Measurements from ENCODE around the gene CDC42SE1. TPM values are rescaled to one million over a fixed set of nuclear protein-coding genes. Genes with fewer than 3 reads are reported as not detected.
"Not testable (repeated sequence)": the region's sequence is repeated elsewhere in the genome, so short reads cannot be mapped to it uniquely, and the experiment has no call there.

The CDC42SE1 gene
- 111 and 115 TPM in 2 replicates for total RNA-seq
- long read RNA-seq, transcript CDC42SE1-201 (5 exons, 3,045 nt) = major isoform, 37 of 57 reads
- long read RNA-seq, partial matches to known transcripts = 5 of 57 reads
- long read RNA-seq, other reads (novel, unspliced or antisense) = 11 of 57 reads

- Mint-ChIP-seq H3K4me3 (peak within 1 kb of the TSS; percentile 98), H3K9me3 (no peaks in the 10 kb centered on the region), H3K27me3 (ENCODE audit: low read depth) (no peaks in the 10 kb centered on the region), H3K36me3 (ENCODE audit: low read depth) (peaks cover 20% of the 10 kb centered on the region), H3K27ac (ENCODE audit: unreplicated experiment) (peak within 1 kb of the TSS; percentile 98), H3K4me1 (peaks cover 60% of the 10 kb centered on the region)
- TF ChIP-seq CTCF (conservative IDR thresholded peaks at IDR 0.05) = peak; percentile 76
- DNase-seq (ENCODE audit: low read depth, low spot score) = peak; percentile 80
Measured at GRCh38 chr1:151059109-151060006, at the start of gene CDC42SE1. Gene CDC42SE1, minus strand, starts transcription at chr1:151059622. Its CDS starts 3,892 bp downstream, at chr1:151055730.

- Mint-ChIP-seq H3K9me3 (no peaks in the 10 kb centered on the region), H3K36me3 (ENCODE audit: low read depth) (no peaks in the 10 kb centered on the region), H3K27ac (ENCODE audit: unreplicated experiment) (no peak overlapping the region), H3K4me3 (no peak overlapping the region), H3K27me3 (ENCODE audit: low read depth) (no peaks in the 10 kb centered on the region), H3K4me1 (peaks cover 7% of the 10 kb centered on the region)
- TF ChIP-seq CTCF (conservative IDR thresholded peaks at IDR 0.05) = no peak
- DNase-seq (ENCODE audit: low read depth, low spot score) = no peak
Measured at GRCh38 chr1:151108331-151108730, 48.9 kb upstream of the CDC42SE1 start.

- peaks cover 7% of the 10 kb centered on the region for H3K4me1 Mint-ChIP-seq
- no peaks in the 10 kb centered on the region for H3K9me3 Mint-ChIP-seq
- H3K36me3 Mint-ChIP-seq (ENCODE audit: low read depth) = no peaks in the 10 kb centered on the region
- no peak overlapping the region for H3K4me3 Mint-ChIP-seq
- TF ChIP-seq CTCF (conservative IDR thresholded peaks at IDR 0.05) = no peak
- H3K27me3 Mint-ChIP-seq (ENCODE audit: low read depth) = no peaks in the 10 kb centered on the region
- no peak overlapping the region for H3K27ac Mint-ChIP-seq (ENCODE audit: unreplicated experiment)
- DNase-seq (ENCODE audit: low read depth, low spot score) = no peak
Measured at GRCh38 chr1:151106894-151107293, 47.5 kb upstream of the CDC42SE1 start.

- no peak for DNase-seq (ENCODE audit: low read depth, low spot score)
Measured at GRCh38 chr1:151104630-151105029, 45.2 kb upstream of the CDC42SE1 start.

GRCh38 chr1:151098126-151098525 is 38.7 kb upstream of the CDC42SE1 start:
- DNase-seq (ENCODE audit: low read depth, low spot score) = no peak
- Mint-ChIP-seq H3K4me1 (no peaks in the 10 kb centered on the region), H3K27me3 (ENCODE audit: low read depth) (no peaks in the 10 kb centered on the region), H3K4me3 (no peak overlapping the region), H3K9me3 (peaks cover 3% of the 10 kb centered on the region), H3K27ac (ENCODE audit: unreplicated experiment) (no peak overlapping the region), H3K36me3 (ENCODE audit: low read depth) (no peaks in the 10 kb centered on the region)
- TF ChIP-seq CTCF (conservative IDR thresholded peaks at IDR 0.05) = no peak

More at GRCh38 chr1:151104630-151105029, 45.2 kb upstream of the CDC42SE1 start:
- TF ChIP-seq CTCF (conservative IDR thresholded peaks at IDR 0.05) = no peak
- peaks cover 7% of the 10 kb centered on the region for H3K4me1 Mint-ChIP-seq
- H3K9me3 Mint-ChIP-seq = peaks cover 2% of the 10 kb centered on the region
- H3K36me3 Mint-ChIP-seq (ENCODE audit: low read depth) = no peaks in the 10 kb centered on the region
- H3K27ac Mint-ChIP-seq (ENCODE audit: unreplicated experiment) = no peak overlapping the region
- no peaks in the 10 kb centered on the region for H3K27me3 Mint-ChIP-seq (ENCODE audit: low read depth)
- H3K4me3 Mint-ChIP-seq = no peak overlapping the region

GRCh38 chr1:151097426-151097825 is 38.0 kb upstream of the CDC42SE1 start:
- H3K27ac Mint-ChIP-seq (ENCODE audit: unreplicated experiment) = not testable (repeated sequence)

More at GRCh38 chr1:151097426-151097825, 38.0 kb upstream of the CDC42SE1 start:
- H3K4me3 Mint-ChIP-seq; H3K4me1 Mint-ChIP-seq; H3K9me3 Mint-ChIP-seq; DNase-seq (ENCODE audit: low read depth, low spot score); H3K27me3 Mint-ChIP-seq (ENCODE audit: low read depth); H3K36me3 Mint-ChIP-seq (ENCODE audit: low read depth): not testable (repeated sequence)
